ENCODE measurements around the gene ZNF628.
A peak's percentile ranks its signal among the peaks of the same experiment; 100 is the strongest.
"Not testable (repeated sequence)": the region's sequence is repeated elsewhere in the genome, so short reads cannot be mapped to it uniquely, and the experiment has no call there.

ZNF628 gene

DNA sequence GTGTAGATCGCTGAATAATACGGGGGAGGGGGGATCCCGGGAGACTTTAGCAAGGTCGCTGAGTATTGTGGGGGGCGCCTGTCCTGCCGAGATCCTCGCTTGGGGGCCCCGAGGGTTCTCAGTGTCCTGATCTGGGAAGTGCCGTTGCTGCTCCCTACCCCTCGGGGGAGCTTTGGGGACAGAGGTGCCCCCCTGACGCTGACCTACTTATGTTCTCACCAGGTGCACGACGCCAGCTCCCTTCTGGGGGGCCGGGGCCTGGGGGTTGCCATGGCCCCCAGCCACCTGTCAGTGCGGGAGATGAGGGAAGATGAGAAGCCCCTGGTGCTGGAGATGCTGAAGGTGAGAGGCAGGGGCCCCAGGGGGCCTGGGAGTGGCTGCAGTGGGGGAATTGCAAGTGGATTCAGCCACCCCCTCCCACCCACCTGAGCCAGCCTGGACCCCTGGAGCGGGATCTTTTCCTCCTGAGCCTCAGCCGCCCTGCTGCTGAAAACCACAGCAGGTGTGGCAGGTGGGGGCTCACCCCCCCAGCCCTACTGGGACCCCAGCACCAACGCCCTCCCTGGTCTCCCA lies 9.1 kb downstream of the ZNF628 start:
- no peak for DNase-seq

DNA sequence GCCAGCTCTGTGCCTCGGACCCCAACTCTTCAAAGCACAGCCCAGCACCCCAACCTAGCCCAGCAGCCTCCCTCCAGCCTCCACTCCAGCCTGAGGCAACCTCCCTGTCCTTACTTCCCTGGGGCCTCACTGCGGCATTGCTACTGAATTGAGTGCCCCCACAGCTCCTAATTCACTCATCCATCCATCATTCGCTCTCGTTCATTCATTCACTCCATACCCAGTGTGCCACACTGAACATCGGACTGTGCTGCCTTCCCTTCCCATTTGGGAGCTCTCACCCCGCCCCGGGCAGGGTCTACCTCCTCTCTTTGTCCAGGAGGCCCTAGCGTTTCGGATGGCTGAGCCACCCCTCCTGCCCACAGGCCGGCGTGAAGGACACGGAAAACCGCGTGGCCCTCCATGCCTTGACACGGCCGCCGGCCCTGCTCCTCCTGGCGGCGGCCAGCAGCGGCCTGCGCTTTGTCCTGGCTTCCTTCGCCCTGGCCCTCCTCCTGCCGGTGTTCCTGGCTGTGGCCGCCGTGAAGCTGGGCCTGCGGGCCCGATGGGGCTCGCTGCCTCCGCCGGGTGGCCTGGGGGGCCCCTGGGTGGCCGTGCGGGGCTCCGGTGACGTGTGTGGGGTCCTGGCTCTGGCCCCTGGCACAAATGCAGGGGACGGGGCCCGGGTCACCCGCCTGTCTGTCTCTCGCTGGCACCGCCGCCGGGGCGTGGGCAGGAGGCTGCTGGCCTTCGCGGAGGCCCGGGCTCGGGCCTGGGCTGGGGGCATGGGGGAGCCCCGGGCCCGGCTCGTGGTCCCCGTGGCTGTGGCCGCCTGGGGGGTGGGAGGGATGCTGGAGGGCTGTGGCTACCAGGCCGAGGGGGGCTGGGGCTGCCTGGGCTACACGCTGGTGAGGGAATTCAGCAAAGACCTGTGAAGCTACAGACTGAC lies 9.9 kb downstream of the ZNF628 start:
- DNase-seq, result no peak

DNA sequence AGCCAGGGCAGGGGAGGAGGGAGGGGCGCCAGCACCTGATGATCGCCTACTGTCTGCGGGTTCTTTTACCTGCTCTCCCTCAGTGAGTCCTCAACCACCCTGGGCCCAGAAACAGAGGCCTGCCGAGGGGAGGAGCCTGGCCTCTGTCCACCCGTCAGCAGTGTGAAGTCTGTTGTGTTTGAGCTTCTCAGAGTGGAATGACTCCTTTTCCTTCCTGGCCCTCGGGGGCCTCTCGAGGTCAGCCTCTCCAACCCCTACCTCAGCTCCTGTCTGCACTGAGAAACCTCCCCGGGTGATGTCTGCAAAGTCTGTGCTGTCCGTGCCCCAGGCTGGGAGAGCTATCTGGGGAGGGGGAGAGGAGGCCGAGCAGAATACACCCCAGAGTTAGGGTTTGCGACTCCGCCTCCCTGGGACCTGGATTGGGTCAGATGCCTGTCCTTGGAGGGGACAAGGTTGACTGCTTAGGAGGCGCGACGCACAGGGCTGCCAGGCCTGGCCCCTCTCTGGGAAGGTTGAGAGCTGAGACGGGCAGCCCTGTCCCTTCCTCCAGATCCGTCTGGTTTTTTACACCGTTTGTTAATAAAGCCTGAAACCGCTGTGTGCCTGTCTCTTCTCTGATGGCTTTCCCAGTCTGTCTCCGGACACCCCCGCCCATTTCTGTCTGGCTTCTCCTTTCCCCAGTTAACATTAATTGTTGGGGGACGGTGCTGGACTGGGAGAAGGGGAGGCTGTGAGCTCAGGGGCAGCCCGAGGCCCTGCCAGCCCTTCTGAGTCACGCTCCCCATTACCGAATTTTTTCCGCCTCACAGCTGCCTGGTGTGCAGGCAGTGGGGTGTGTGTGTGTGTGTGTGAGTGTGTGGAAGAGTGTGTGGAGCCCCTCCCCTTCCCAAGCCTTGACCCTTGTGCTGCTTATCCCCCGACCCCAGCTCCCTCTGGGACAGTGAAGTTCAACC lies 10.8 kb downstream of the ZNF628 start:
- peak in 1 of 2 experiments; percentile 2 for DNase-seq

DNA sequence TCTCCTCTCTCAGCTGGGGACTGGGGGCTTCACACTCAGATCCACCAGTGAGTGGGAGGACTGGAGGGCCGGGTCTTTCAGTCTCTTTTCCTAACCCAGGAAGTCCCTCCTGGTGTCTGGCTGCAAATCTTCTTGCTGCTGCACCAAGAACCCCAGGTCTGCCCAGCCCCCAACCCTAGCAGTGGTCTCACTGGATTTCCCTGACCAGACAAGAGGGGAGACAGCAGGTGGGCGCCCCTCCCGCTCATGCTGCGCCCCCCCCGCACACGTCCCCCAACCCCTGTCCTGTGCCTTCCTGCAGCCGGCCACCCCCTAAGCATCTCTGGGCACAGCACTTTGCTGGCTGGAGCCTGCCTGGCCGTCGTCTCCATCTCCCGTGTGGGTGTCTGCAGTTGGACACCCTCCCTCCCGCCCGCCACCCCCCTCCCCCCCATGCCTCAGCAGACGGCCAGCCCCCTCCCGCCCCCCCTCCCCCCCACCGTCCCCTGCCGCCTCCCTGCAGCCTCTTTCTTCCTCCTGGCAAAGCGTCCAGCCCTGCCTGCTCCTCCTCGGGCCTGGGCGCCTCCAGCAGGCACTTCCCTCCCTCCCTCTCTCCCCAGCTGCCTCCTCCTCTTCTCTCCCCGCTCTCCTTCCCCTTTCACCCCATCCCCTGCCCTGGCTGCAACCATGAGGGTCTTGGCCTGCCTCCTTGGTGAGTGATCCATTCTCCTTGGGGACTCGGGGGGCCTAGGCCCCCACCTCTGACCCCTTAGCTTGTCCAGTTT lies 11.7 kb downstream of the ZNF628 start, which contains the start of gene SSC5D:
Gene SSC5D, plus strand, starts transcription at position 513 of the 764 bp plus-strand sequence. Its CDS starts 154 bp downstream, at position 667.
- no peak for DNase-seq

DNA sequence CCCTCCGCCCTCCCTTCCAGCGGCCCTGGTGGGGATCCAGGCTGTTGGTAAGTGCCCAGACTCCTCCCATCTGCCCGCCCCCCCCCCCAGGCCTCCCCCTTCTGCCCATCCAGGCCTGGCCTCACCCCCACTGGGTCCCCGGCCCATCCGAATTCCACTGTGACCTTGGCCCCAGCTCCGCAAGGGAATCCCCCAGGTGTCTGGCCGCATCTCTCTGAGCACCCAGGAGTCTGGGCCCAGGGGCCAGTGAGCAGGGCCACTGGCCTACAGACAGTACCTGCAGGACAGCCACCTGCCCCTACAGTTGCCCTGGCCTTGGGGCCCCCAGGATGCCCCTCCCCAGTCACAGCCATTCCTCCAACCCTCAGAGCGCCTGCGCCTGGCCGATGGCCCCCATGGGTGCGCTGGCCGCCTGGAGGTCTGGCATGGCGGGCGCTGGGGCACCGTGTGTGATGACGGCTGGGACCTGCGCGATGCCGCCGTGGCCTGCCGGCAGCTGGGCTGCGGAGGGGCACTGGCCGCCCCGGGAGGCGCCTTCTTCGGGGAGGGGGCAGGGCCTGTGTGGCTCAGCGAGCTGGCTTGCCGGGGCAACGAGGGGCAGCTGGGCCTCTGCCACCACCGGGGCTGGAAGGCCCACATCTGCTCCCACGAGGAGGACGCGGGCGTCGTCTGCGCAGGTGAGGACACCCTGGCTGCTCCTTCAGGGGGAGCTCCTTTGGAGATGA lies 12.7 kb downstream of the ZNF628 start:
- no peak for DNase-seq

DNA sequence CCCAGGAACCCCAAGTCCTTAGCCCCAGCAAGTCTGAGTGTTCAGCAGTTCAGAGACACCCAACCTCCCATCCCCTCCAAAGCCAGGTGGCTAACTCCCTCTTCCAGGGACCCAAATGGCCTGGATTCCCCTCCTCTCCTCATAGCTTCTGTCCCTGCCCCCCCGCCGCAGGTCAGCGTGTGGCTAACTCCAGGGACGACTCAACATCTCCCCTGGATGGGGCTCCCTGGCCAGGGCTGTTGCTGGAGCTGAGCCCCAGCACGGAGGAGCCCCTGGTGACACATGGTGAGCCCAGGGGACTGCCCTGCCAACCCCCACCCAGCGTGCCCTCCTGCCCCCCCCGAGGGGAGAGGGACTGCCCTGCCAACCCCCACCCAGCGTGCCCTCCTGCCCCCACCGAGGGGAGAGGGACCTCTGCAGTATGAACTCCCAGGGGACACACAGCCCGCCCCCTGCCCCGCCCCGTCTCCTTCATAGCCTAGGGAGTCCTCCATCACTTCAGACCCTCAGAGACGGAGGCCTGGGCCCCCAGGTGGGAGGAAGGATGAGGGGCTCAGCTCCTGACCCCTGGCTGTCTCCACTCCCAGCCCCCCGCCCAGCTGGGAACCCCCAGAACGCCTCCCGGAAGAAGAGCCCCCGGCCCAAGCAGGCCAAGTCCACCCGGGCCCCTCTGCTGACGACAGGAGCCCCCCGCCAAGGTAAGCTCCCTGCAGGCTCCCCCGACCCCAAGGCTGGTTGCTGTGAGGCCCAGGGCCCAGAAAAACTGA lies 13.5 kb downstream of the ZNF628 start:
- DNase-seq, result no peak

DNA sequence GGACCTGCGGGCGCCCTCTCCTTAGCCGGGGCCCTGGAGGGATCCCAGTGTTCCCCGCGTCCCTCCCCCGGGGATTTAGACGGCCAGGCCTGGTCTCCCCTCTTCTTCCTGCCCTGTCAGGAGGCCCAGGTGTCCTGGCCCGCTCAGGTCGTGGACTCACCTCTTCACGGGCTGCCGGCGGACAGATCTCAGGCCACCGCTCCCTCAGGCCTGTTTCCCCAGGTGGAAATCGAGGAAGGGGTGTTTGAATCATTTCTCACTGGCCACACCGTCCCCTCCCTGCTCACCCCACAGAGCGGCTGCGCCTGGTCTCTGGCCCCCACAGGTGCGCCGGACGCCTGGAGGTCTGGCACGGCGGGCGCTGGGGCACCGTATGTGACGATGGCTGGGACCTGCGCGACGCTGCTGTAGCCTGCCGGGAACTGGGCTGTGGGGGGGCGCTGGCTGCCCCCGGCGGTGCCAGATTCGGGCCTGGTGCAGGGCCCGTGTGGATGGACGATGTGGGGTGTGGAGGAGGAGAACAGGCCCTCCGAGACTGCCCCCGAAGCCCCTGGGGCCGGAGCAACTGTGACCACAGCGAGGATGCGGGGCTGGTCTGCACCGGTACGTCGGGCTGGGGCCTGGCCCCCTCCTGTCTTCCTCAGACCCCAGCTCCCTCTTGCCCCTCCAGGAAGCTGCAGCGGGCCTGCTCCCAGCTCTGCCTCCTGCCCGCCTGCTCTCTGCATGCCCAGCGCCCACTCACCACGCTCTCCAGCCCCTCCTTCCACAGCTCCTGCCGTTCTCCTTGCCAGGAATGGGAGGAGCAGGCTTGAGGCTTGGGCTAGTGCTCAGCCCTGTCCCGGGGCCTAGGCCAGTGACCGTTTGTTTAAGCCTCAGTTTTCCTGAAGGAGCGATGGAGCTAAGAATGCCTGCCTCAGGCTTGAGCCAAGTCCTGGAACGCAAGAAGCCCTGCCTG lies 14.3 kb downstream of the ZNF628 start:
- DNase-seq, result no peak

DNA sequence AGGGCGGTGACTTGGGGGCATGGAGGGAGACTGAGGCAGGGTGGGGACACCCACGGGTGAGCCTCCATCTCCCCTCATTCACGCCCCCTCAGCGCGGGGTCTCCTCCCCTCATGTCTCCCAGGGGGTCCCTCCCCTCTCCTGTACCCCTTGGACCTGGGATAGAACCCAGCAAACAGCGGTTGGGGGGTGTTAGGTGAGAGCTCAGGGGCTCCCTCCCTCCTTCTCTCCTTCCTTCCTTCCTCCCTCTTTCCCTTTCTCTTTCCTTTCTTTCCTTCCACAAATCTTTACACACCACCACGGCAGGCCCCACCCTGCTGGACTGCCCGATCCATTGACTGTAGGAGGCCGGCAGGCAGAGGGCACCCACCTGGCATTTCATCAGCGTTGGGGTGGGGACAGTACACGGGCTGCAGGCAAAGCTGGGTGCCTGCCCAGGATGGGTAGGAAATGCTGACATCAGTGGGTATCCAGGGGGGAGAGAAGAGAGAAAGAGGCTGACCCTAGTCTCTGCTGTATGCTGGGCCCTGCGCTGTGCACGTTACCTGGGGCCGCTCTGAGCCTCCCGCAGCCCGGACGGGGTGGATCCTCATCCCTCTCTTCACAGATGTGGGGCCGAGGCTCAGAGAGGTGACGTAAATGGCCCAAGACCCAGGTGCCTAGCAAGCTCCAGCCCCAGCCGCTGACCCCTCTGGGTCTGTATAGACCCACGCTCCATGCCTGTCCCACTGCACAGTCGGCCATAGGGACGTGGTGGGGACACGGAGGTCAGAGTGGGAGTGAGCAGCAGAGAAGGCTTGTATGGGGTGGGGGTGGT lies 15.3 kb downstream of the ZNF628 start:
- DNase-seq, result no peak

DNA sequence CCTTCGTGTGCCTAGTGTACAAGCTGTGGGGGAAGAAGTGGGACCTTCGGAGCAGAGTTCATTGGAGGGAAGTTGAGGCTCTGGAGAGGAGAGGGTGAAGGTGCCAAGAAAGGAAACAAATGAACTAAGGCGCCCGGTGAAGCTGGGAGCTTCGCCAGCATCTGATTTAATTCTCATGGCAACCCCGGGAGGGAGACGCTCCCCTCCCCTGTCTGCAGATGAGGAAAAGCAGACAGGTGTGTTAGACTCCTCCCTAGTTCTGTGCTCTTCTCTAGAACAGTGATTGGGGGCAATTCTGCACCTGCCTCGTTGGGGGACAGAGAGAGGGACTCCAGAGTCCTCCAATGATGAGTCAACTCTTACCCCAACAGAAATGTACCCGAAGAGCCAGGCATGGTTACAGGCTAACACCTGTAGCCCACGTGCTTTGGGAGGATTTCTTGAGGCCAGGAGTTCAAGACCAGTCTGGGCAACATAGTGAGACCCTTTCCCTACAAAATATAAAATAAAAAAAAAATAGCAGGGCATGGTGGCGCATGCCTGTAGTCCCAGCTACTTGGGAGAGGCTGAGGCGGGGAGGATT lies 16.0 kb downstream of the ZNF628 start:
- no peak for DNase-seq

DNA sequence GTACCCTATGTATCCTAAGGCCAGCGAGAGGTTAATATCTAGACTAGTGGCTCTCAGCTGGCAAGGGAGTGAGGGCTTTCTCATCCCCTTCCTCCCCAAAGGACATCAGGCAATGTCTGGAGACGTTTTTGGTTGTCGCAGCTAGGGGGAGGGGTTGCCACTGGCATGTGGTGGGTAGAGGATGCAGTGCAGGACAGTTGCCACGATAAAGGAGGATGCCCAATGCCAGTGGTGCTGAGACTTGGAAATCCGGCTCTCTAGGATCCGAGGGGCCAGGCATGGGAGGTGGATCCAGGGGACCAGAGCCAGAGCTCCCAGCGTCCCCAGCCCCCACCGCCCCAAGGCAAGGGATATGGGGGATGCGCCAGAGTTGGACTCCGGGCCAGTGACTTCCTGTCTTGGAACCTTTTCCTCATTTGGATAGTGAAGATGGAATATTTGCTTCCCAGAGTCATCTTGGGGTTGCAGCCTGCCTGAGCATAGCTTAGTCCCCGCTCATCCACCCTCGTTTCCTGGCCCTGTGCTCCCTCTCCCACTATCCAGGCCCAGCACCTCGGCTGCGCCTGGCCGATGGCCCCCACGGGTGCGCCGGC lies 16.7 kb downstream of the ZNF628 start:
- DNase-seq, result no peak

DNA sequence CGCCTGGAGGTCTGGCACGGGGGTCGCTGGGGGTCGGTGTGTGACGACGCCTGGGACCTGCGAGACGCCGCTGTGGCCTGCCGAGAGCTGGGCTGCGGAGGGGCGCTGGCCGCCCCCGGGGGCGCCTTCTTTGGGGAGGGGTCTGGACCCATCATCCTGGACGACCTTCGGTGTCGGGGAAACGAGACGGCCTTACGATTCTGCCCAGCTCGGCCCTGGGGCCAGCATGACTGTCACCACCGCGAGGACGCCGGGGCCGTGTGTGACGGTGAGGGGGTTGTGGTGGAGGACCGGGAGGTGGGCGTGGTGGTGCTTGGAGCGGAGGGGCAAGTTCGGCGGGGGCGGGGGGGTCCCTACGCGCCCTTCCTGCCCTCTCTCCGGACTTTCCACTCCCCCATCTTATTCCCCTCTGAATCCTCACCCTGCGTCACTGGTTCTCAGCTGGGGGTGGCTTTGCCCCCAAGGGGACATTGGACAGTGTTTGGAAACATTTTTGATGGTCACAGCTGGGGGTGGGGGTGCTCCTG lies 17.3 kb downstream of the ZNF628 start:
- DNase-seq, result no peak

DNA sequence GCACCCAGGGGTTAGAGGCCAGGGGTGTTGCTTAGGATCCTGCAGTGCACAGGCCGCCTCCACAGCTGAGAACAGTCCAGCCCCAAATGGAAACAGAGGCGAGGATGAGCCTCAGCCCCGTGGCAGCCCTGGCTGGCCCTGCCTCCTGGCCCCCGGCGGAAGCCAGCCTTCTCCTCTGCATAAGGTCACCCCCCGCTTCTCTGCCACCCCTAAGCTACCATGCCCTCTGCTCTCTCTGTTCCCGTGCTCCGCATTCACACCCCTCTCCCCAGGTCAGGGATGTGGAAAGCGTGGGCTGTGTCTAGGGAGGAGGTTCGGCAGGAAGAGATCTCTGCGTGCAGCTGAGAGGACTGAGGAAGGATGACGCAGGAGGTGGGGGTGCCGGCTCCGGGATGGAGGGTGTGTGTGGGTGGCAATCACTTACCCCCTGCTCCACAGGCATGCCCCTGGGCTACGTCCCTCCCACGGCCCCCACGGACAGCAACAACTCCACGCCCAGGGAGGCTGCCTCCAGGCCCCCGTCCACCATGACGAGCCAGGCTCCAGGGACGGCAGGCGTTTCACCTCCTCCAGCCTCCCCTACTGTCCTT lies 17.9 kb downstream of the ZNF628 start:
- no peak for DNase-seq

DNA sequence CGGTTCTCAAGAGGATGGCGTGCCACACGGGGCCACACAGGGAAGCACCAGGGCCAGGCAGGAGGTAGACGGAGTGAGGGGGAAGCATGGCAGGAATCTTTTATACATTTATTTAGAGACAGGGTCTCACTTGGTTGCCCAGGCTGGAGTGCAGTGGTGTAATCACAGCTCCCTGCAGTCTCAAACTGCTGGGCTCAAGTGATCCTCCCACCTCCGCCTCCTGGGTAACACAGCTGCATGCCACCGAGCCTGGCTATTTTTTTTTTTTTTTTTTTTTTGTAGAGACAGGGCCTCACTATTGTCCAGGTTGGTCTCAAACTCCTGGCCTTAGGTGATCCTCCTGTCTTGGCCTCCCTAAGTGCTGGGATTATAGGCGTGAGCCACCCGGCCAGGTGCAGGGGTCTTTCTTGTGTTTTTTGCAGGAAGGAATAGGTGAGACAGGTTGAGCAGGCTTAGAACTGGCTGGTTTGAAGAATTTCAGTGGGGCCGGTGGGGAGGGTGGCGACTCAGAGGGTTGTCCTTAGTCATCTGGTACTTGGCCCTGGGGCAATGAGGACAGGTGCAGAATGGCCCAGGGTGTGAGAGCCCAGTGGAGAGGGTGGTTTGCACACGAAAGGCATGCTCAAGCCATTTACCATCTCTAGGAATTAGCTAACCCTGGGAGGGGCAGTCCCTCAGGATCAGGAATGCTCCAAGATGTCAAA lies 19.4 kb downstream of the ZNF628 start:
- DNase-seq, result no peak

DNA sequence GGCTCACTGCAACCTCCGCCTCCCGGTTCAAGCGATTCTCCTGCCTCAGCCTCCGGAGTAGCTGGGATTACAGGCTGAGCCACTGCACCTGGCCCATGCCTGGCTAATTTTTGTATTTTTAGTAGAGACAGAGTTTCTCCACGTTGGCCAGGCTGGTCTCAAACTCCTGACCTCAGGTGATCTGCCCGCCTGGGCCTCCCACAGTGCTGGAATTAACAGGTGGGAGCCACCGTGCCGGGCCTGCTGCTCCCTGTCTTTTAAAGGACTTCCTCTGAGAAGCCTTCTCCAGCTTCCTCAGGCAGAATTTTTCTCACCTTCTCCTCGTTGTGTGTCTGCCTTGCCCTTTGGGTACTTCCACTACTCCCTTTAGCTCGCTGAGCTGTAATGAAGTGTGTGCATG lies 20.4 kb downstream of the ZNF628 start:
- DNase-seq, result not testable (repeated sequence)

DNA sequence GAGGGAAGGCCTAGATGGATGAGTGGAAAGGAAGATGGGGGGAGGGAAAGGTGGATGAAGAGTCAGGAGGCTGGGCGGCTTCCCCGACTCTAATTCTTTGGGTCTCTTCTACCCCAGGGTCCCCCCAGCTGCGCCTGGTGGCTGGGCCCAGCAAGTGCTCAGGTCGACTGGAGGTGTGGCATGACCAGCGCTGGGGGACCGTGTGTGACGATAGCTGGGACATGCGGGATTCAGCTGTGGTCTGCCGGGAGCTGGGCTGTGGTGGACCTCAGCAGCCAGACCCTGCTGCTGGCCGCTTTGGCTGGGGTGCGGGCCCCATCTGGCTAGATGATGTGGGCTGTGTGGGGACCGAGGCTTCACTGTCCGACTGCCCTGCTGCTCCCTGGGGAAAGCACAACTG lies 21.3 kb downstream of the ZNF628 start:
- DNase-seq, result no peak

DNA sequence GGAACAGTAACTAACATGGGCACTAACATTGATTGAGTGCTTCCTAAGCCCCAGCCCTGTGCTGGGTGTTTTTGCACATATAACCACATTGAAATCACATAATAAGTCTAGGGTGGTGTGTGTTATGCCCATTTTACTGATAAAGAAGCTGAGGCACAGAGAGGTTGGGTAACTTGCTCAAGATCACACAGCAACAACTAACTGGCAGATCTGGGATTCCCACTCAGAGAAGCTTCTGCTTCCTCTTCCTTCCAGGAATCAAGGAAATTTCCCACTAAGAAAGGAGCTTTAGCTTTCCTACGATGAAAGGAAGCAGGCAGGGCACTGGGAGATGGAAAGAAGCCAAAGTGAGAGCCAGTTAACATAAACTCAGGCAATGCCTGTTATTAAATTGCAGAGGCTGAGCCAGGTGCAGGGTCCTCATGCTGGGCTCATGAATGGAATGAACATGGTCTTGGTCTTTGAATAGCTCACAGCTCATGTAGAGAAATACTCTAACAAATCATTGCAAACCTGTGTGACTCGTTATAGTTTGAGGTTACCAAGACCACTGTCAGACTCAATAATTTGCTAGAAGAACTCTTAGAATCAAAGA lies 21.9 kb downstream of the ZNF628 start:
- DNase-seq, result no peak
